ENCODE results near the gene SOX9.

Gene SOX9

DNA sequence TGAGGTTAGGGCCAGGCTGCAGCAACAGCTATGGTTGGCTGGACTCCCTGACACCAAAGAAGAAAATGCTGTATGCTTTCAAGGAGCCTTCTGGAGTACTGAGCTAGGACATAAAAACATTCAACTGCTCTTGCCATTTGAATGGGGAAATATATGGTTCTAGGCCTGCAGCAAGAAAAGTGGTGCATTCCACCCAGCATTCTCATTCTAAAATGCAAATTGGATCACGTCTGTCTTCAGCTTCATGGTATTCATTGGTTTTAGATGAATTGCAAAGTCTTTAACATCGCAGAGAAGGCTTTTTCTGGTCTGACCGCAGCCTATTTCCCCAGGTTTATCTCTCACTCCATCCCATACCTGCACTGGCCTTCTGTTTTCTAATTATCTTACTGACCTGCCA lies 27.1 kb upstream of the SOX9 start:
- no peaks in the 10 kb centered on the region for H3K27me3 ChIP-seq
- no peak overlapping the region for H3K27ac ChIP-seq
- H3K9me3 ChIP-seq: no peaks in the 10 kb centered on the region
- DNase-seq: no peak
- H3K4me1 ChIP-seq: peaks cover 0 to 8% (median 5%) of the 10 kb centered on the region in 4 donors
- intact Hi-C loops (cut with DNase I; ENCODE audit: low total_unique reads): no loop called here
- H3K36me3 ChIP-seq: no peaks in the 10 kb centered on the region
- TF ChIP-seq, protein P1, sequence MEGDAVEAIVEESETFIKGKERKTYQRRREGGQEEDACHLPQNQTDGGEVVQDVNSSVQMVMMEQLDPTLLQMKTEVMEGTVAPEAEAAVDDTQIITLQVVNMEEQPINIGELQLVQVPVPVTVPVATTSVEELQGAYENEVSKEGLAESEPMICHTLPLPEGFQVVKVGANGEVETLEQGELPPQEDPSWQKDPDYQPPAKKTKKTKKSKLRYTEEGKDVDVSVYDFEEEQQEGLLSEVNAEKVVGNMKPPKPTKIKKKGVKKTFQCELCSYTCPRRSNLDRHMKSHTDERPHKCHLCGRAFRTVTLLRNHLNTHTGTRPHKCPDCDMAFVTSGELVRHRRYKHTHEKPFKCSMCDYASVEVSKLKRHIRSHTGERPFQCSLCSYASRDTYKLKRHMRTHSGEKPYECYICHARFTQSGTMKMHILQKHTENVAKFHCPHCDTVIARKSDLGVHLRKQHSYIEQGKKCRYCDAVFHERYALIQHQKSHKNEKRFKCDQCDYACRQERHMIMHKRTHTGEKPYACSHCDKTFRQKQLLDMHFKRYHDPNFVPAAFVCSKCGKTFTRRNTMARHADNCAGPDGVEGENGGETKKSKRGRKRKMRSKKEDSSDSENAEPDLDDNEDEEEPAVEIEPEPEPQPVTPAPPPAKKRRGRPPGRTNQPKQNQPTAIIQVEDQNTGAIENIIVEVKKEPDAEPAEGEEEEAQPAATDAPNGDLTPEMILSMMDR (IDR thresholded peaks at IDR 0.05): no peak
- H3K4me3 ChIP-seq: no peak overlapping the region

GRCh38 chr17:72095316-72095715 lies 25.5 kb upstream of the SOX9 start:
- H3K27ac ChIP-seq: no peak overlapping the region
- no peaks in the 10 kb centered on the region for H3K36me3 ChIP-seq
- H3K4me3 ChIP-seq: no peak overlapping the region
- peaks cover 0 to 1% (median 0%) of the 10 kb centered on the region in 4 donors for H3K4me1 ChIP-seq
- DNase-seq: no peak
- no peaks in the 10 kb centered on the region for H3K27me3 ChIP-seq
- intact Hi-C loops (cut with DNase I; ENCODE audit: low total_unique reads): no loop called here
- TF ChIP-seq, protein P1 (IDR thresholded peaks at IDR 0.05): no peak
- no peaks in the 10 kb centered on the region for H3K9me3 ChIP-seq

GRCh38 chr17:72097144-72097543 lies 23.7 kb upstream of the SOX9 start:
- Histone ChIP-seq H3K27ac (no peak overlapping the region), H3K36me3 (no peaks in the 10 kb centered on the region), H3K4me3 (no peak overlapping the region), H3K27me3 (no peaks in the 10 kb centered on the region), H3K9me3 (no peaks in the 10 kb centered on the region), H3K4me1 (no peaks in the 10 kb centered on the region)
- intact Hi-C loops (cut with DNase I; ENCODE audit: low total_unique reads): no loop called here
- TF ChIP-seq, protein P1 (IDR thresholded peaks at IDR 0.05): no peak
- DNase-seq: no peak

GRCh38 chr17:72099919-72100318 lies 20.9 kb upstream of the SOX9 start:
- no peaks in the 10 kb centered on the region for H3K27me3 ChIP-seq
- intact Hi-C loops (cut with DNase I; ENCODE audit: low total_unique reads): no loop called here
- no peaks in the 10 kb centered on the region for H3K4me1 ChIP-seq
- no peak overlapping the region for H3K27ac ChIP-seq
- TF ChIP-seq, protein P1 (IDR thresholded peaks at IDR 0.05): no peak
- H3K4me3 ChIP-seq: no peak overlapping the region
- H3K9me3 ChIP-seq: no peaks in the 10 kb centered on the region
- H3K36me3 ChIP-seq: no peaks in the 10 kb centered on the region
- DNase-seq: no peak

DNA sequence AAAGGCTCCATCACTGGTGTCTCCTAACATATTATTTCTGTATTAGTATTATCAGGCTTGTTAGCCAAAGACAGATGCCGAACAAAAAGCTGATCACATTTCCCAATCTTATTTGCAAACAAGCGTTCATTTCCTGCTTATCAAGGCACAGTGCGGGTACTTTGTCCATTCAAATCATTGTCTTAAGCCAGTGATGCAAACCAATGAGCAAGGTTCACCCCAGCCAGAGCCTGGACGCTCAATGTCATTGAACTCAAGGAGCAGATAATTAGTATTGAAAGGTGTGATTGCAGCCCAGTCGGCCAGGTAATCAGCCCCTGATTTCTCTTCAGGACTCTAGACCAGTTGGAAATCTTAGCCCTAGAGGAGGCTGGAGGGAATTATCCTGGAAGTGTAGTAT lies 20.4 kb upstream of the SOX9 start:
- DNase-seq: no peak
- Histone ChIP-seq H3K9me3 (no peaks in the 10 kb centered on the region), H3K27me3 (no peaks in the 10 kb centered on the region), H3K4me3 (no peak overlapping the region), H3K27ac (no peak overlapping the region), H3K36me3 (no peaks in the 10 kb centered on the region), H3K4me1 (no peaks in the 10 kb centered on the region)
- intact Hi-C loops (cut with DNase I; ENCODE audit: low total_unique reads): no loop called here
- TF ChIP-seq, protein P1 (IDR thresholded peaks at IDR 0.05): no peak

DNA sequence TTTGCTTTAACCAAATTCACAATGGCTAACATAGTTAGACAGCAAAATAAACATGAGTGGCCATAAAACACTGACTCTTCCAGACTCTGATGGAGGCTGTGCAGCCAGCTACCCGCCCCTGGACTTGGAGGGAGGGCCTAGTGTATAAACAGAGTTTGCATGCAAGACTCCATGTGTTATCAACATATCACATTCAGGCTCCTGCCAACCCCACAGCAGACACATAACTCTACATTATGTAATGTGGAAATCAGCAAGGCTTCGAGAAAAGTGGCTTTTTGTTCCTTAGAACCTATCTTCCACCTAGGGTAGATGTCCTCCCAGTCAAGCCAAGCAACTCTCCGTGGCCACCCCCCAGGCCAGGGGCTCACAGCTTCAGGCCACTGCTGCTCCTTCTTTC lies 19.3 kb upstream of the SOX9 start:
- no peak overlapping the region for H3K4me3 ChIP-seq
- H3K27me3 ChIP-seq: no peaks in the 10 kb centered on the region
- H3K4me1 ChIP-seq: no peaks in the 10 kb centered on the region
- no peak overlapping the region for H3K27ac ChIP-seq
- TF ChIP-seq, protein P1 (IDR thresholded peaks at IDR 0.05): no peak
- H3K9me3 ChIP-seq: no peaks in the 10 kb centered on the region
- intact Hi-C loops (cut with DNase I; ENCODE audit: low total_unique reads): no loop called here
- H3K36me3 ChIP-seq: no peaks in the 10 kb centered on the region
- no peak for DNase-seq

All from tibial artery (tissue), 4 donors.